Smooth muscle cell (in vitro differentiated cells): ENCODE data around the gene MRAP2. TPM values are rescaled to one million over a fixed set of nuclear protein-coding genes. Genes with fewer than 3 reads are reported as not detected.

ENCODE experiments used
- DNase-seq: peaks from one replicate; lab custom pipeline; 2025; ENCODE audit not compliant: unreplicated experiment; lab: John Stamatoyannopoulos, UW
- H2AFZ ChIP-seq: fragments of 200-600 bp; sonication (generic); 2 replicates; pipeline ENCODE4 v1.6.0; 2016; ENCODE audit warnings: antibody characterized with exemption, low read depth, mild to moderate bottlenecking
- H3F3A ChIP-seq: fragments of 200-600 bp; sonication (generic); 2 replicates; pipeline ENCODE4 v1.6.0; 2017; ENCODE audit warnings: antibody characterized with exemption, low read depth
- H3K27ac ChIP-seq: fragments of 200-600 bp; sonication (generic); 2 replicates; pipeline ENCODE4 v1.5.1; 2016; ENCODE audit warnings: low read depth, mild to moderate bottlenecking
- H3K27me3 ChIP-seq: fragments of 200-600 bp; sonication (generic); 2 replicates; pipeline ENCODE4 v1.6.1; 2016; ENCODE audit warnings: low read depth, mild to moderate bottlenecking
- H3K36me3 ChIP-seq: fragments of 200-600 bp; sonication (generic); 2 replicates; pipeline ENCODE4 v1.5.1; 2016; ENCODE audit warnings: low read depth
- H3K4me1 ChIP-seq: fragments of 200-600 bp; sonication (generic); 2 replicates; pipeline ENCODE4 v1.5.1; 2016; ENCODE audit warnings: low read depth
- H3K4me2 ChIP-seq: fragments of 200-600 bp; sonication (generic); 2 replicates; pipeline ENCODE4 v1.6.0; 2016; ENCODE audit warnings: mild to moderate bottlenecking
- H3K4me3 ChIP-seq: fragments of 200-600 bp; sonication (generic); 2 replicates; pipeline ENCODE4 v1.5.1; 2016; ENCODE audit warnings: mild to moderate bottlenecking
- H3K79me2 ChIP-seq: fragments of 200-600 bp; sonication (generic); 2 replicates; pipeline ENCODE4 v1.6.0; 2016; ENCODE audit warnings: low read depth, mild to moderate bottlenecking
- H3K9ac ChIP-seq: fragments of 200-600 bp; sonication (generic); 2 replicates; pipeline ENCODE4 v1.6.0; 2016; ENCODE audit warnings: low read depth
- H3K9me3 ChIP-seq: fragments of 200-600 bp; sonication (generic); replicated peaks from 2 replicates; pipeline ENCODE4 v1.5.1; 2016; ENCODE audit warnings: low read depth
- H4K20me1 ChIP-seq: fragments of 200-600 bp; sonication (generic); 2 replicates; pipeline ENCODE4 v1.6.0; 2016; ENCODE audit warnings: low read depth
- CTCF ChIP-seq: fragments of 200-600 bp; sonication (generic); IDR thresholded peaks from 2 replicates; pipeline ENCODE4 v1.5.1; 2017; ENCODE audit warnings: borderline replicate concordance, mild to moderate bottlenecking, antibody characterized with exemption; ENCODE audit not compliant: insufficient read depth, poor library complexity, severe bottlenecking
- WGBS: methylation state at CpG from one replicate; pipeline ENCODE4 v1.1.7; 2016; ENCODE audit warnings: low lambda C conversion rate; 5-methylcytosine and 5-hydroxymethylcytosine counted together
- polyA plus RNA-seq: library from polyadenylated mRNA; unstranded; fragments of >200 nt; fragmentation: Nextera tagmentation; extraction: Ambion mirVana; gene quantifications from 2 replicates; pipeline ENCODE4 v1.2.1, GENCODE V29; 2016
- total RNA-seq: library from RNA; depleted of rRNA; stranded (reverse); fragments of >200 nt; gene quantifications from 2 replicates; pipeline ENCODE4 v1.2.3, GENCODE V29; 2014

MRAP2 gene
- total and polyA plus RNA-seq, 2 experiments from 2014 or later, result 15.0 to 20.5 TPM

- no peaks in the 10 kb centered on the region for H4K20me1 ChIP-seq
- DNase-seq, result no peak
- no peak overlapping the region for H3K4me3 ChIP-seq
- no peak overlapping the region for H3K4me2 ChIP-seq
- H3K79me2 ChIP-seq, result no peaks in the 10 kb centered on the region
- H3F3A ChIP-seq, result no peaks in the 10 kb centered on the region
- whole genome bisulfite sequencing, result 72% methylated on average over 3 of the region's 3 CpGs
- H3K27ac ChIP-seq, result no peak overlapping the region
- H3K27me3 ChIP-seq, result no peaks in the 10 kb centered on the region
- no peak overlapping the region for H2AFZ ChIP-seq
- no peaks in the 10 kb centered on the region for H3K9me3 ChIP-seq
- TF ChIP-seq CTCF, result no peak
- H3K4me1 ChIP-seq, result no peaks in the 10 kb centered on the region
- H3K36me3 ChIP-seq, result no peaks in the 10 kb centered on the region
- H3K9ac ChIP-seq, result no peak overlapping the region
Observed at GRCh38 chr6:84013931-84014330, 19.6 kb upstream of the MRAP2 start.

GRCh38 chr6:84016029-84016428 lies 17.5 kb upstream of the MRAP2 start:
- Histone ChIP-seq H3K36me3 (no peaks in the 10 kb centered on the region), H3K9me3 (no peaks in the 10 kb centered on the region), H3K4me3 (no peak overlapping the region), H4K20me1 (no peaks in the 10 kb centered on the region), H3K27me3 (no peaks in the 10 kb centered on the region), H3K27ac (no peak overlapping the region), H2AFZ (no peak overlapping the region), H3K79me2 (no peaks in the 10 kb centered on the region), H3F3A (no peaks in the 10 kb centered on the region), H3K9ac (no peak overlapping the region), H3K4me2 (no peak overlapping the region), H3K4me1 (no peaks in the 10 kb centered on the region)
- no peak for TF ChIP-seq CTCF
- DNase-seq, result no peak
- WGBS, result 71% methylated on average over 1 of the region's 1 CpG

- TF ChIP-seq CTCF, result no peak
- Histone ChIP-seq H4K20me1 (no peaks in the 10 kb centered on the region), H3K4me2 (no peak overlapping the region), H3K27ac (no peak overlapping the region), H3K9me3 (no peaks in the 10 kb centered on the region), H3K27me3 (no peaks in the 10 kb centered on the region), H3K36me3 (no peaks in the 10 kb centered on the region), H3K4me1 (no peaks in the 10 kb centered on the region), H2AFZ (no peak overlapping the region), H3K79me2 (no peaks in the 10 kb centered on the region), H3K4me3 (no peak overlapping the region), H3F3A (no peaks in the 10 kb centered on the region), H3K9ac (no peak overlapping the region)
- WGBS, result 94% methylated on average over 1 of the region's 1 CpG
- DNase-seq, result no peak
Observed at GRCh38 chr6:84017709-84018452, 15.7 kb upstream of the MRAP2 start.
